Endothelial cell of umbilical vein (primary cell): ENCODE results near the gene BRSK1. TPM values are rescaled to one million over a fixed set of nuclear protein-coding genes. Genes with fewer than 3 reads are reported as not detected.

Experiments used
- BruUV-seq: library from RNA; stranded (reverse); fragments of 400-500 nt; replicated peaks from 2 replicates; lab custom pipeline; 2021; lab: Mats Ljungman, UMichigan
- CTCF ChIA-PET: fragments of 300-600, 350-600 bp; sonication (Branson Sonifier 250); formaldehyde crosslinking; loops from one replicate; lab custom pipeline; 2021; ENCODE audit warnings: antibody characterized with exemption, inconsistent platforms; lab: Charles Lee
- POLR2A ChIA-PET: fragments of 300-600, 350-600 bp; sonication (Branson Sonifier 250); formaldehyde crosslinking; loops from one replicate; lab custom pipeline; 2021; ENCODE audit warnings: antibody characterized with exemption, inconsistent platforms; lab: Charles Lee
- DNase-seq: peaks from one replicate; pipeline ENCODE4 v3.0.0-alpha.2; 2011; ENCODE audit warnings: low read depth, low spot score
- FAIRE-seq: peaks from 2 replicates; lab custom pipeline; 2011; peaks lifted over from hg19 to GRCh38; lab: Jason Lieb, UNC
- H2AFZ ChIP-seq: 2 replicates; pipeline ENCODE4 v1.6.0; 2012; ENCODE audit warnings: low read depth, low read length, control low read depth, inconsistent platforms
- H3K27ac ChIP-seq: 2 replicates; pipeline ENCODE4 v1.5.1; 2011; ENCODE audit warnings: low read depth, mild to moderate bottlenecking, control low read depth, low read length, moderate library complexity; ENCODE audit not compliant: insufficient read depth
- H3K27me3 ChIP-seq, 2 experiments: 2 replicates each; pipeline versions ENCODE4 v1.6.0 to v1.6.1; 2011; ENCODE audit warnings: low read length in 2 of 2, mixed read lengths in 1 of 2; ENCODE audit not compliant: control insufficient read depth in 2 of 2, insufficient read depth in 2 of 2
- H3K36me3 ChIP-seq, 2 experiments: 2 replicates in 1 of 2; 3 replicates in 1 of 2; pipeline ENCODE4 v1.5.1; 2011; ENCODE audit warnings: low read length in 2 of 2, mild to moderate bottlenecking in 1 of 2, moderate library complexity in 1 of 2; ENCODE audit not compliant: control insufficient read depth in 2 of 2, insufficient read depth in 2 of 2; ENCODE audit errors: extremely low read depth in 1 of 2
- H3K4me1 ChIP-seq: 3 replicates; pipeline ENCODE4 v1.5.1; 2011; ENCODE audit warnings: mild to moderate bottlenecking, low read length; ENCODE audit not compliant: control insufficient read depth, insufficient read depth; ENCODE audit errors: extremely low read depth
- H3K4me2 ChIP-seq: 2 replicates; pipeline ENCODE4 v1.6.1; 2011; ENCODE audit warnings: low read length, control low read depth, mixed read lengths; ENCODE audit not compliant: insufficient read depth
- H3K4me3 ChIP-seq, 3 experiments: fragments of 200-600 bp in 1 of 3; sonication (generic), shearing (Covaris generic) in 1 of 3; replicated peaks in 1 of 3; 2 replicates each; pipeline ENCODE4 v1.5.1; 2011 to 2016; ENCODE audit warnings: control low read depth in 3 of 3, low read length in 3 of 3, mild to moderate bottlenecking in 2 of 3, inconsistent platforms in 1 of 3, low read depth in 1 of 3, moderate library complexity in 1 of 3; ENCODE audit not compliant: insufficient read depth in 1 of 3
- H3K79me2 ChIP-seq: 2 replicates; pipeline ENCODE4 v1.6.0; 2012; ENCODE audit warnings: low read length, inconsistent platforms; ENCODE audit not compliant: control insufficient read depth, insufficient read depth
- H3K9ac ChIP-seq: replicated peaks from 2 replicates; pipeline ENCODE3; 2011; ENCODE audit warnings: low read length, control low read depth; ENCODE audit not compliant: insufficient read depth; ENCODE audit errors: extremely low read depth
- H3K9me1 ChIP-seq: replicated peaks from 3 replicates; pipeline ENCODE4 v1.6.0; 2011; ENCODE audit warnings: mild to moderate bottlenecking, low read length; ENCODE audit not compliant: control insufficient read depth, insufficient read depth; ENCODE audit errors: extremely low read depth
- H3K9me3 ChIP-seq: replicated peaks from 2 replicates; pipeline ENCODE4 v1.5.1; 2012; ENCODE audit warnings: low read length, inconsistent platforms; ENCODE audit not compliant: control insufficient read depth, insufficient read depth
- H4K20me1 ChIP-seq: replicated peaks from 2 replicates; pipeline ENCODE3; 2011; ENCODE audit warnings: mild to moderate bottlenecking, low read length; ENCODE audit not compliant: control insufficient read depth, insufficient read depth; ENCODE audit errors: extremely low read depth
- EZH2 ChIP-seq: IDR thresholded peaks from 2 replicates; pipeline ENCODE4 v1.6.1; 2012; ENCODE audit warnings: borderline replicate concordance, low read depth, mild to moderate bottlenecking, moderate library complexity, low read length, inconsistent platforms; ENCODE audit not compliant: severe bottlenecking
- FOS ChIP-seq: IDR thresholded peaks from 2 replicates; pipeline ENCODE4 v1.6.1; 2011; ENCODE audit warnings: mild to moderate bottlenecking, low read length, moderate library complexity, borderline replicate concordance; ENCODE audit not compliant: insufficient read depth
- GATA2 ChIP-seq: IDR thresholded peaks from 2 replicates; pipeline ENCODE4 v1.7.0; 2011; ENCODE audit warnings: low read depth, mild to moderate bottlenecking, moderate library complexity, mixed read lengths, low read length; ENCODE audit not compliant: insufficient read length, insufficient read depth
- MYC ChIP-seq: IDR thresholded peaks from one replicate; pipeline ENCODE4 v1.6.1; 2011; ENCODE audit warnings: mild to moderate bottlenecking, low read depth, low read length
- dilution Hi-C: fragments of 300-500 bp; cut with MboI; formaldehyde crosslinking; loops from one replicate; pipeline ENCODE4 v1.15.0; 2019; ENCODE audit warnings: low sequenced_read_pairs; ENCODE audit not compliant: extremely low pct_ligation_motif_present
- intact Hi-C: fragments of 100-400 bp; cut with micrococcal nuclease; formaldehyde crosslinking; loops from one replicate; pipeline ENCODE4 v1.10.0; 2022
- polyA plus RNA-seq, 4 experiments: library from polyadenylated mRNA; depleted of rRNA in 3 of 4; stranded (reverse) in 3 of 4; unstranded in 1 of 4; fragments of >200 nt; gene quantifications; 2 replicates each; pipeline versions ENCODE4 v1.2.1 to v1.2.3, GENCODE V29; 2011 to 2012; ENCODE audit warnings: missing spikeins in 1 of 4
- total RNA-seq: library from RNA; stranded (reverse); gene quantifications from 2 replicates; pipeline ENCODE4 v1.2.3, GENCODE V29; 2021
- TF ChIP-seq, protein P1 (sequence below): IDR thresholded peaks from 2 replicates; pipeline ENCODE4 v1.6.1; 2011; ENCODE audit not compliant: insufficient read depth, insufficient read length
- TF ChIP-seq, protein P2 (sequence below), 2 donors: IDR thresholded peaks; 1 replicate in 1 of 2; 2 replicates in 1 of 2; pipeline ENCODE4 v1.5.1; 2011; ENCODE audit warnings: low read length in 2 of 2, mild to moderate bottlenecking in 2 of 2, moderate library complexity in 2 of 2, control low read depth in 1 of 2, inconsistent platforms in 1 of 2, low read depth in 1 of 2; ENCODE audit not compliant: insufficient read depth in 1 of 2; ENCODE audit errors: extremely low read depth in 1 of 2

BRSK1 gene
- total and polyA plus RNA-seq, 2 donors (not counting 3 experiments of a cell fraction or from before 2014, with no cell fraction given): 0.33 to 0.44 TPM

DNA sequence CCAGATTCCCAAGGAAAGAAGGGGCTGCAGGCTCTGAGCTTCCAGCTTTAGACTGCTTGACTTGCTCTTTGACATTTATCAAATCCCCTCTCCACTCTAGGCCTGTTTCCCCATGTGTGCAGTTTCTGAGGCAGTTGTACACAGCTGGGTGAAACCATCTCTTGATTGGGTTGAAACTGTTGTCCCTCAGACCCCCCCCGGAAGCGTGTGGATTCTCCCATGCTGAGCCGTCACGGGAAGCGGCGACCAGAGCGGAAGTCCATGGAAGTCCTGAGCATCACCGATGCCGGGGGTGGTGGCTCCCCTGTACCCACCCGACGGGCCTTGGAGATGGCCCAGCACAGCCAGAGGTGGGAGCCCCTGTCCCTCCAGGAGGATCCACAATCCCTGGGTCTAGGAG, 19.7 kb downstream of the BRSK1 start:
- no peaks in the 10 kb centered on the region for H3K79me2 ChIP-seq
- no peaks in the 10 kb centered on the region for H3K4me1 ChIP-seq
- no peak overlapping the region for H2AFZ ChIP-seq
- H4K20me1 ChIP-seq: no peaks in the 10 kb centered on the region
- intact Hi-C loops: loop anchor here (5.0 kb wide), 1 partner anchor 161 kb away; no protein-coding TSS in a partner anchor
- no peaks in the 10 kb centered on the region for H3K9me3 ChIP-seq
- no peaks in the 10 kb centered on the region for H3K36me3 ChIP-seq
- ChIA-PET POLR2A (no interaction called here), CTCF (interaction anchor here (2.4 to 3.8 kb wide), 4 partner anchors 9 to 163 kb away, joined by 8 to 51 read pairs (median 18); partner anchors contain the start of gene TMEM238)
- BruUV-seq: no TSS peak
- no peak overlapping the region for H3K27ac ChIP-seq
- H3K4me2 ChIP-seq: no peak overlapping the region
- dilution Hi-C loops: no loop called here
- no peaks in the 10 kb centered on the region for H3K9me1 ChIP-seq
- H3K27me3 ChIP-seq: peaks cover 0 to 3% of the 10 kb centered on the region in 2 experiments
- TF ChIP-seq EZH2 (no peak), FOS (no peak), GATA2 (no peak), MYC (no peak)
- TF ChIP-seq, protein P1, sequence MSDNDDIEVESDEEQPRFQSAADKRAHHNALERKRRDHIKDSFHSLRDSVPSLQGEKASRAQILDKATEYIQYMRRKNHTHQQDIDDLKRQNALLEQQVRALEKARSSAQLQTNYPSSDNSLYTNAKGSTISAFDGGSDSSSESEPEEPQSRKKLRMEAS: no peak
- TF ChIP-seq, protein P2, sequence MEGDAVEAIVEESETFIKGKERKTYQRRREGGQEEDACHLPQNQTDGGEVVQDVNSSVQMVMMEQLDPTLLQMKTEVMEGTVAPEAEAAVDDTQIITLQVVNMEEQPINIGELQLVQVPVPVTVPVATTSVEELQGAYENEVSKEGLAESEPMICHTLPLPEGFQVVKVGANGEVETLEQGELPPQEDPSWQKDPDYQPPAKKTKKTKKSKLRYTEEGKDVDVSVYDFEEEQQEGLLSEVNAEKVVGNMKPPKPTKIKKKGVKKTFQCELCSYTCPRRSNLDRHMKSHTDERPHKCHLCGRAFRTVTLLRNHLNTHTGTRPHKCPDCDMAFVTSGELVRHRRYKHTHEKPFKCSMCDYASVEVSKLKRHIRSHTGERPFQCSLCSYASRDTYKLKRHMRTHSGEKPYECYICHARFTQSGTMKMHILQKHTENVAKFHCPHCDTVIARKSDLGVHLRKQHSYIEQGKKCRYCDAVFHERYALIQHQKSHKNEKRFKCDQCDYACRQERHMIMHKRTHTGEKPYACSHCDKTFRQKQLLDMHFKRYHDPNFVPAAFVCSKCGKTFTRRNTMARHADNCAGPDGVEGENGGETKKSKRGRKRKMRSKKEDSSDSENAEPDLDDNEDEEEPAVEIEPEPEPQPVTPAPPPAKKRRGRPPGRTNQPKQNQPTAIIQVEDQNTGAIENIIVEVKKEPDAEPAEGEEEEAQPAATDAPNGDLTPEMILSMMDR (IDR thresholded peaks at IDR 0.05; ENCODE audit: extremely low read depth in 1 of 2, insufficient read depth in 1 of 2, low read depth in 1 of 2, low read length in 2 of 2): no peak
- H3K9ac ChIP-seq: no peak overlapping the region
- no peak for DNase-seq
- no peak for FAIRE-seq
- H3K4me3 ChIP-seq: no peak overlapping the region
